GM18508 (cell line): ENCODE results near the gene CCDC9B.

Source experiments
- ATAC-seq: cut with Tn5 transposase; IDR thresholded peaks from one replicate; pipeline ENCODE4 v1.9.1; 2021; ENCODE audit warnings: moderate number of reproducible peaks; ENCODE audit not compliant: insufficient read depth, unreplicated experiment

Gene CCDC9B

DNA sequence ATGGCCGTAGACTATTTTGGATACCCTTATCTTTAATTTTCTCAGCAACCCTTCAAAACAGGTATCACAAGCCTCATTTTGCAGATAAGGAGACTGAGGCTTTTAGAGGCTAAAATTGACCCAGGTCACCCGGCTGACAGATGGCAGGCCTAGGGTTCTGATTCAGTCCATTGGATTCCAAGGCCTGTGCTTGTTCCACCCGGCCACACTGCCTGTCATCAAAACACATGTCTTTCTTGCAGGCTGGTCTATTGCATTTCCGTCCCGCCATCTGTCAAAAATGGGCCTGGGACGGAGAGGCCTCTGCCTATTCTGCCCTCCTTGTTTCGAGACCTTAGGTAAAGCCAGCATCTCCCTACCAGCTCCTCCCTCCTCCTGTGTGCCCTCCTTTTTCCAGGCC, 9.1 kb downstream of the CCDC9B start:
- no peak for ATAC-seq

DNA sequence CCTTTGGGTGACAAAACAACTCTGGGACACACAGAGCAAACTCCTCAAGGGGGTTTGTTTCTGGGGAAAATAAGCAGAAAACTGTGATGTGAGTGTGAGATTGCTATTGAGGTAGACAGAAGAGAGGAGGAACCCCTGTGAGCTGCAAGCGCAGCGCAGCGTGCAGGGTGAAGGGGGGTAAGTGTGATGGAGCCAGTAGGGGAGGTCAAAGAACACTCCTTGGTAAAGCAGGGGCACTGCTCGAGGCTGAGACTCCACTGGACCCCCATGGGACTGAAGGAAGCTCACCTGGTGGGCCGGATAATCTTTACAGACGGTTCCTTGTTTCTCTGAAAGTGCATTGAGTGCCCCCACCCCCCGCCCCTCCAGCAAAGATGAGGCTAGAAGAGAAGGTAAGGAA, 9.7 kb downstream of the CCDC9B start:
- ATAC-seq: no peak

DNA sequence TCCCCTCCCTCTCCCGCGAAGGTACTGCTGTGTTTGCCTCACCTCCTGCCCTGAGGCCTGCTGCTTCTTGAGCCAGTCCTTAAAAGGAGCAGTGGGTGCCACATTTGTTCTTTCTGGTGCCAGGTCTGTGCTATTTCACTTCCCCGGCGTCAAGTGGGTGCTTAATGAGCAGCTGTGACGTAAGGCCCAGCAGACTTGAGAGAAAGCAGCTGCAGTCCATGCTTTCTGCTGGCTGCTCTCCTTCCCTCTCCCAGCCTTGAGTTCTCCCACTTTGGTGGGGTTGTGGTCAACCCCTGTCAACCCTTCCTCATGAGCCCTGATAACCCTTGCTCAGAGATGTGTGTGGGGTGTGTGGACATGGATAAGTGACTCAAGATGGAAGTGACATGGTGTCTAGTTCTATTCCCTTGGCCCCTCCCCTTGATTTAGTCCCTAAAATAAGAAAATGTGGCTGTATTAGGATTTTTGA, 10.3 kb downstream of the CCDC9B start:
- ATAC-seq: no peak

GRCh38 chr15:40329804-40330203, 10.9 kb downstream of the CCDC9B start:
- no peak for ATAC-seq

- no peak for ATAC-seq
These were observed 12.0 kb downstream of the CCDC9B start for GRCh38 chr15:40328751-40329150.

GRCh38 chr15:40328176-40328575, 12.6 kb downstream of the CCDC9B start:
- ATAC-seq: no peak

DNA sequence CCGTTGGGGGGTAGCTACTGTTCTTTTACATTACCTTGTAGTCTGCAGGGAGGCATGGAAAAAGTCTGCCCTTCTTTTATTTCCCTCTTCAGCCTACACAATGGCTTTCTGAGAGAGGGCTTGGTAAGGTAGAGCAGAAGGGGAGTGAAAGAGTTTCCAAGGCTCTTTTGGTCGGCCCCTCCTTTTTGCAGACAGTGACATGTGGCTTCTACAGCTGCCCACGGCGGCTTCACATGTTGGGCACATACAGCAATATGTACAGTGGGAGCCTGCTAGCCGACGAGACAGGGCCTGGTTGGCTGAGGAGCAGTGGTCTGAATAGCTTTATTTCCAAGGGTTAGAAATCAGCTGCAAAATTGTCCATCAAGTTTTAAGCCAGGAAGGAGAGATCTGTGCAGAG, 13.3 kb downstream of the CCDC9B start:
- ATAC-seq: no peak

DNA sequence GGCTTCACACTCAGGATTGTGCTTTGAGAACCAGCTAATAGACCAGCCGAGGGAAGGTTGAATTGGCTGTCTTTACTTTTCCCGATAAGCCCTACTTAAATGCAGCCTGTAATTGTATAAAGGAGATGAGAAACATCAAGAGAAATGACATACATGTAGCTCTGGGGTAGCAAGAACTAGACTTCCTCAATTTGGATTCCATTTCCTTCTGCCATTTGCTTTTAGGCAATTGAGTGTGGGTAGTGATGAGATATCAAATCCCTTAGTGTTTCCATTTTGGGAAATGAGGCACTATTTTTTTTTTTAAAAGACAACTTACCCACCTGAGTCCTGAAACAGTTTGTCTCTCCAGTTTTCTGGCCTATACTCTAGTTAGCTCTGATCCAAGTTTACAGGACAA, 15.0 kb downstream of the CCDC9B start:
- ATAC-seq: no peak

GRCh38 chr15:40325188-40325587, 15.6 kb downstream of the CCDC9B start:
- ATAC-seq: no peak

DNA sequence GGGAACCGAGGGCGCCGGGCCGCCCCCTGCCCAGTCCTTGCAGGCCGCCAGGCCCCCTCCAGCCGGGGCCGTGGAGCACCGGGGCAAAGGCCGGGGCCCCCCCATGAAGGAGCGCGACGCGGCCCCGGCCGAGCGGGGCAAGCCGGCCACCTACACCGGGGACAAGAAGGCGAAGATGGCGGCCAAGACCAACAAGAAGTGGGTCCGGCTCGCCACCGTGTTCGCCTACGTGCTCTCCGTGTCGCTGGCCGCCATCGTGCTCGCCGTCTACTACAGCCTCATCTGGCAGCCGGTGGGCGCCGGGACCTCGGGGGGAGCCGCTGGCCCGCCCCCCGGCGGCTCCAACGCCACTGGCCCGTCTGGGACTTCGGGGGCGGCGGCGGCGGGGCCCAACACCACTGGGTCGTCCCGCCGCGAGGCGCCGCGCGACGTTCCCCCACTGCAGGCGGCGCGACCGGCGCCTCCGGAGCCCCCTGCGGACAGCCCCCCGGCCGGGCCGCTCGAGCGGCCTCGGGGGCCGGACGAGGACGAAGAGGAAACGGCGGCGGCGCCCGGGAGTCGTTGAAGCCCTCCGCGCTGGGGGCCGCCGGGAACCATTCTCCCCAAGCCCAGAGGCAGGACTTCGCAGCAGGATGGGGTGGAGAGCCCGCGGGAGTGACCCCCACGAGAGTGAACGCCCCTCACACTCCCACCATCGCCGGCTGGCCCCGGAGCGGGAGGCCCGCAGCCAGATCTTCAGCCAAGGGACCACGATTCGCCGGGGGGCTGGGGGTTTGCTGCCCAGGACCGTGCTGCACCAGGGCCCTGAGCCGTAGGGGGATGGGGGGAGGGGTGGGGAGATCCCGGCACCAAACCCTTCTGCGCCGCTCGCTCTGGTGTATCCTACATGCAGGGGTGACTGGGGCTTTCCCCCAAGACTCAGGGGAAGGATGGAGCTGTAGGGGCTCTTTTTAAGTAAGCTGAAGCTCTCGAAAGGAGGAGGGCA, 16.5 kb downstream of the CCDC9B start:
- ATAC-seq: no peak

GRCh38 chr15:40323239-40323952, 17.3 kb downstream of the CCDC9B start, which contains the start of gene INAFM2:
TSS of gene INAFM2 (plus strand) at chr15:40323692. CDS start at chr15:40324056, 364 bp downstream.
- ATAC-seq: peak; percentile 77

DNA sequence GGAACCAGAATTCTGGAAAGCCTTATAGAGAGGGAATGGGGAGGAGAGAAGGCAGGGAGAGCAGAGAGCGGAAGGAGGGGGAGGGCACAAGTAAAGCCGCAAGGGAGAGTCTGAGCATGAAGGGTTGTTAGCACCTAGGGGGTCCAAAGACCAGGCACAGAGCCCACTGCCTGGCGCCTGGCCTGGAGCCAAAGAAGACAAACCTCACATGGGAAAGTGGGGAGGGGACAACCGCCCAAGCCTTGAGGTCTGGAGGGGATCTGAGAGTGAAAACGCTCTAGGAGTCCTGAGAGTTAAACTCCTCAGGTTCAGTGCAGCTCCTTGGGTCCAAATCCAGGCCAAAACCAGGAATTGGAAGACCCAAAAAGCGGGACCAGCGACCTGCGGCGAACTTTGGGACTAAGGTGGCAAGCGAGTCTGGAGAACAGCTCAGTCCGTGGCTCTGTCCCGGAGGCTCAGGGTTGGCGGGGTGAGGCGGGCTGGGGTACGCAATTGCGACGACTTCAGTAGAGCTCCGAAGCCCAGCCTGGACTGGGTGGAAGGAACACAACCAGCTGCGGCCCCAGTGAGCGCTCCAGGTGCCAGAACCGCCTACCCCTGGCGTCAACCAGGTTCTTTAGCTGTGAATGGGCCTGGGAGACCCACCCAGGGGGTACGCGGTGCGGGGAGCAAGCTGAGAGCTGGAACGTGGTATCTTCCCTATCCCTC, 18.1 kb downstream of the CCDC9B start:
- ATAC-seq: no peak

DNA sequence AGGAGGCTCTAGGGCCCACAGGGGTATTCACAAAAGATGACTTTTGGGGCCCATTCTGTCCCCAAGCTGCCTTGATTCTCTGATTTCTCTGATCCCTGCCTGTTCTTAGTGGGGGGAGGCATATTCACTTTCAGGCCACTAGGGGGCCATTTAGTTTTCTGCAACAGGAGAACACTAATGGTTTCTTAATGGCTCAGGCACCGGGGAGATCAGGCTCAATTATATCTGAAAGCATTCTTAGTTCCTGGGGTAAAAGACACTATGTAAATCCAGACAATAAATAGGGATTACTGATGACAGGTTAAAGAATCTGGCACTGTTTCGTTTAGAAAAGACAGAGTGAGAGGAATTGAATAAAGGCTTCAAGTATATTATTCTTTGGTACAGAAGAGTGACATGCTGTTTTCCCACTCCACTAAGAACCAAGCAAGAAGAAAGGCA, 19.8 kb downstream of the CCDC9B start:
- no peak for ATAC-seq

GRCh38 chr15:40320409-40320808, 20.3 kb downstream of the CCDC9B start:
- no peak for ATAC-seq

DNA sequence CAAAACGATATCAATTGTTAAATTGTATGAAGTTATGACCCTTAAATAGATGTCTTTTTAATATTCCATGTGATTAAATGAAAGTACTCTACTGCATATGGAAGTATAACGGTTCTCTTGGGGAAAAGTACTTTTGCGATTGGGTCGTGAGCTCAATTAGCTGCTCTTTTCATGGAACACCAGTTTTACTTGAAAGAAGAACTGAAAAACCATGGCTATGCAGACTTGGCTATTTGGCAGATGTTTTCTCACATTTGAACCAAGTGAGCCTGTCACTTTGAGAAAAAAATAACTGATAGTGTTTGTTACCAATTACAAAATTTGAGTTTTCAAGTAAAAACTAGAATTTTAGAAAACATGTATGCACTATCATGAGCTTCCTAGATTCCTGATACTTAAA, 23.2 kb downstream of the CCDC9B start:
- no peak for ATAC-seq

- no peak for ATAC-seq
These were observed 23.8 kb downstream of the CCDC9B start for GRCh38 chr15:40316931-40317330.

DNA sequence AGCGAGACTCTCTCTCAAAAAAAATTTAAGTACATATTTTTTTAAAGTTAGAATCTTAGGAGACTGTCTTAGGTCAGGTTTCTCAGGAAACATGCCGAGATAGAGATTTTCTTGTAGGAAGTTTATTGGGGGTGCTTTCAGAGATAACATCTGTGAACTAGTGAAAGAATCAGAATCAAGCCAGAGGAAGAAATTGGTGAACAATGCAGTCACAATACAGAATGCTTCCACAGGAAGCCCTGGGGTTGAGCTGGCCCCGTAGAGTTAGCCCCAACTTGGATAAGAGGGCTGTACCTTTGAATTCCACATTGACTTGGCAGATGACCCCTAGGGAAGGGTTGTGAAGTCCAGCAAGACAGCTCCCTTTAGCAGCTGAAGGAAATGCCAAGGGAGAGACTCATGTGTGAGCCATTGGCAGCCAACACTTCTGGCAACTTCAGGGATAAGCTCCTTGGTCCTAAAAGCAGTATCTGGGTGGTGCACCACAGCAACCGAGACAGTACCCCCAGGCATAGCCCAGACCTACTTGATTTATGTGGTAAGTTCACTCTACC, 25.9 kb downstream of the CCDC9B start:
- ATAC-seq: no peak

DNA sequence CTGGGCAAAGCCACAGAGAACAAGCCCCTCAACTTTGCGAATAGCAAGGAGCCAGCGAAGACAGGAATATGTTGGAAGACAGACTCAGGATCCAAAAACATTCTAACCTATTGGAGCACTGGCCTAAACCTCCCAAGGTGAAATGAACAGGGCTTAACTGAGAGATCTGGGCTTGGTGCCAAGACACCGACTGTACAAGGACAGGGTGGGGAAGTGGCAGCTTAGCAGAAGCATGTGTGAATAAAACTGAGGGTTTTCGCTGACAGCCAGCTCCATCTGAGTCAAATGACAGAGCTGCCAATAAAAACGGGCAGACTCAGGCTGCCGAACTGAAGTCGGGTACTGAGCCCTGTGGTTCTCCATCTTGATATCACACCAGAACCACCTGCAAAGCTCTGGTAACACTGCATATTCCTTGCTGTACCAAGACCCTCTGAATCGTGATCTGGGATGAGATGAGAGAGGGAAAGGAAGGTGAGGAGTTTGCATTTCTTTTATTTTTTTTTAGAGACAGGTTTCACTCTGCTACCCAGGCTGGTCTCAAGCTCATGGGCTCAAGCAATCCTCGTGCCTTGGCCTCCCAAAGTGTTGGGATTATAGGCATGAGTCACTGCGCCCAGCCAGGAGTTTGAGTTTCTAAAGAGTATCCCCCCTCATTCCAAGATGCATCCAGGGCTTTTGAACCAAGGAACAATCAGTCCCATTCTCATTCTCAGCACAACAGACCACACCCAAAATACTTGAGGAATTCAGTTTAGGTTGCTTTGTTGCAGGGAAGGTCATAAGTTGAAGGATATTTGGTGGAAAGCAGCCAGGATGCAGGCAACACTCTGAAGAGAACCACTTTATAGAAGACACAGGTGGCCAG, 27.0 kb downstream of the CCDC9B start:
- no peak for ATAC-seq
